Heart right ventricle (tissue), 16 donors: ENCODE data around the gene OLFM1. TPM values are rescaled to one million over a fixed set of nuclear protein-coding genes. Genes with fewer than 3 reads are reported as not detected.

Experiments used
- ATAC-seq, 8 donors: fragments of 200-7000 bp; cut with Tn5 transposase; one replicate each; pipeline ENCODE4 v1.9.1; 2020; ENCODE audit warnings: mild to moderate bottlenecking in 8 of 8, moderate library complexity in 8 of 8, moderate number of reproducible peaks in 1 of 8
- DNase-seq, 2 donors: peaks; one replicate each; pipeline ENCODE4 v3.0.0-alpha.2; 2020
- H3K27ac ChIP-seq, 10 donors: fragments of 200-600 bp; sonication (generic) in 2 of 10; one replicate each; pipeline versions ENCODE4 v1.5.0 to v1.8.0; 2020 to 2022; ENCODE audit warnings: mild to moderate bottlenecking in 3 of 10
- H3K27me3 ChIP-seq, 7 donors: fragments of 200-600 bp; one replicate each; pipeline ENCODE4 v1.8.0; 2021 to 2022; ENCODE audit warnings: mild to moderate bottlenecking in 2 of 7
- H3K36me3 ChIP-seq, 9 donors: fragments of 200-600 bp; sonication (generic) in 1 of 9; one replicate each; pipeline versions ENCODE4 v1.5.0 to v1.8.0; 2020 to 2022; ENCODE audit warnings: mild to moderate bottlenecking in 2 of 9
- H3K4me1 ChIP-seq, 9 donors: fragments of 200-600 bp; sonication (generic) in 1 of 9; one replicate each; pipeline versions ENCODE4 v1.5.0 to v1.8.0; 2020 to 2022; ENCODE audit warnings: mild to moderate bottlenecking in 4 of 9
- H3K4me3 ChIP-seq, 10 donors: fragments of 200-600 bp; sonication (generic) in 2 of 10; one replicate each; pipeline versions ENCODE4 v1.5.0 to v1.8.0; 2020 to 2022; ENCODE audit warnings: mild to moderate bottlenecking in 7 of 10, moderate library complexity in 2 of 10
- H3K9me3 ChIP-seq, 11 donors: fragments of 200-600 bp in 10 of 11; sonication (generic) in 2 of 11; one replicate each; pipeline versions ENCODE4 v1.5.0 to v1.8.0; 2013 to 2022; ENCODE audit warnings: mild to moderate bottlenecking in 2 of 11, control low read depth in 1 of 11, moderate library complexity in 1 of 11
- CTCF ChIP-seq, 9 donors: fragments of 200-600 bp; sonication (generic) in 2 of 9; IDR thresholded peaks; one replicate each; pipeline versions ENCODE4 v1.5.0 to v1.8.0; 2021 to 2022; ENCODE audit warnings: antibody characterized with exemption in 9 of 9, mild to moderate bottlenecking in 5 of 9, moderate library complexity in 1 of 9
- WGBS, 2 donors: extraction: QIAGEN DNeasy Blood & Tissue Kit; methylation state at CpG; one replicate each; pipeline ENCODE4 v1.1.7; 2013; ENCODE audit warnings: inconsistent platforms in 1 of 2; 5-methylcytosine and 5-hydroxymethylcytosine counted together
- intact Hi-C, 10 donors: fragments of 100-400 bp; cut with DNase I; formaldehyde crosslinking; loops; one replicate each; pipeline versions ENCODE4 v1.11.1 to v1.14.2; 2022
- polyA plus RNA-seq, 2 donors: library from polyadenylated mRNA; stranded (reverse); fragments of 200-250 nt; gene quantifications; one replicate each; pipeline ENCODE4 v1.2.3, GENCODE V29; 2013
- total RNA-seq, 10 donors: library from RNA; stranded (reverse); fragmentation: NEBNext Ultra II Directional in 3 of 10; extraction: Animal tissue kit (Norgen Biotek cat#: 25700) in 3 of 10; gene quantifications; one replicate each; pipeline versions ENCODE4 v1.2.1 to v1.2.4, GENCODE V29; 2021 to 2023
- donor health status: Arrhythmogenic right ventricular cardiomyopathy.
- donor health status: ischemic (EF 13 %, LVEDD 7.1; RV severe dilation, severe dysfunction).
- donor health status: healthy with polysubstance abuse.
- donor health status: DM: no; HTN: yes; CAD: no.
- donor health status: DM: no; HTN: no; CAD: no.
- donor health status: ischemic (EF 25% LVEDD 6.9; RV normal size, moderate dysfunction).
- donor health status: ischemic (EF 25% LVEDD 5.7; RV mildly dilated, moderate dysfunction).
- donor health status: healthy.
- donor health status: DM: yes; HTN: yes; CAD: no.
- donor health status: Ischemic cardiomyopathy.
- donor health status: ischemic (EF 35%, LVEDD 5.7; RV mildly dilated, moderate dysfunction).
- donor health status: nonischemic (EF 11% LVEDD 7.7; RV severe dilation, severe dysfunction).
- donor health status: DM: yes; HTN: yes; CAD: no.
- donor health status: PGD.
- donor health status: ischemic (EF 29% LVEDD 5.4; RV normal size, mild dysfunction).
- donor health status: nonischemic (EF 23%, LVEDD 6.1; RV moderate dilation, normal function).

OLFM1 gene
- total and polyA plus RNA-seq, 12 donors: 3.3 to 14.9 (median 6.5) TPM

DNA sequence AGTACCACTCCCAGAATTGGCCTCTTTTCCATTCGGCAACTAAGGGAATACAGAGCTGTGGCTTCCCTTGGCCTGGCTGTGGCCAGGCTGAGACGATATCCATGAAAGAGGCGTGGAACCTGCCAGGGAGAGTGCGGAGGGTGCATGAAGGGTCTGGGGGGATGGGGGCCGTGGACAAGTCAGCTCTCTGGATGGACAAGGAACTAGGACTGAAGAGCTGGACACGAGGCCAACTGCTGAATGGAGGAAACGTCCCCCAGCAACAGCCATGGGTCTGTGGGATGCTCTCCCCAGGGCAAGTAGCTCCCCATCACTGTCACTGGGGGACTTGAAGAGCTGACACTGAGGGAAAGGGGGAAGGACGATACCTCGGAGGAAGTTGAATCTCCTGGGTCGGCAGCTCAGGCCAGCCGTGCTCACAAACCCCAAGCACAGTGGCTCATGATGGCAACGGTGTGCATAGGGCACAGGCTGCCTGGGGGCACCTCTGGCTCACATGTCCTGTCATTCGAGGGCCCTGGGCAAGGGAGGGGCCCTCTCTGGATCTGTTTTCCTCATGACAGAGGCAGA is 4.1 kb upstream of the OLFM1 start:
- H3K27me3 ChIP-seq: peaks cover 12 to 37% (median 17%) of the 10 kb centered on the region in 7 donors
- intact Hi-C loops: loop anchor here in 2 of 10 donors (10.0 kb wide), 3 partner anchors 189 to 309 kb away; no protein-coding TSS in a partner anchor
- H3K4me1 ChIP-seq: peaks cover 8 to 31% (median 27%) of the 10 kb centered on the region in 9 donors
- H3K36me3 ChIP-seq: no peaks in the 10 kb centered on the region
- no peak overlapping the region for H3K27ac ChIP-seq
- ATAC-seq (no peak), DNase-seq (no peak)
- H3K9me3 ChIP-seq: no peaks in the 10 kb centered on the region
- H3K4me3 ChIP-seq: no peak overlapping the region
- no peak for TF ChIP-seq CTCF (IDR thresholded peaks at IDR 0.05)
- 60 to 63% methylated on average over 13 of the region's 13 CpGs for WGBS, 2 donors

DNA sequence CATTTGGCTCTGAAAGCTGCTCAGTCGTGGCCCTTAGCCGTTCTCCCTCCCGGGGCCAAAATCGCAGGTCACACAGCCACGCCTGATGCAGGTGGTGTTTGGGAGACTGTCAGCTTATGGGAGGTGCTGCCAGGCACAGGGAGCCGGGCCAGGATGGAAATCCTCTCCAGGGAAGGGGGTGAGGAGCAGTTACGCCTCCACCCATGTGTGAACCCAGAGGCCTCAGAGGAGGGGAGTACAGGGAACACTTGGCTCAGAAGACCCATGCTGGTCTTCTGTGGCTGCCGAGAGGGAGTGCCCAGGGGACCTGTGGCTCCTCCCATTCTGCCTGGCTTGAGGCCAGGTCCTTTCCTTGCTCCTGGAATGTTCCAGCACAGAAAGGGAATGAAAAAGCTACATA is 3.6 kb upstream of the OLFM1 start:
- Histone ChIP-seq H3K9me3 (no peaks in the 10 kb centered on the region), H3K27me3 (peaks cover 15 to 42% (median 22%) of the 10 kb centered on the region in 7 donors), H3K4me3 (no peak overlapping the region), H3K27ac (no peak overlapping the region), H3K36me3 (no peaks in the 10 kb centered on the region), H3K4me1 (peaks cover 8 to 36% (median 32%) of the 10 kb centered on the region in 9 donors)
- ATAC-seq (no peak), DNase-seq (no peak)
- WGBS, 2 donors: 44 to 50% methylated on average over 8 of the region's 8 CpGs
- intact Hi-C loops: loop anchor here in 3 of 10 donors (2.0 to 10.0 kb wide), 4 partner anchors 189 to 329 kb away; no protein-coding TSS in a partner anchor
- no peak for TF ChIP-seq CTCF (IDR thresholded peaks at IDR 0.05)

DNA sequence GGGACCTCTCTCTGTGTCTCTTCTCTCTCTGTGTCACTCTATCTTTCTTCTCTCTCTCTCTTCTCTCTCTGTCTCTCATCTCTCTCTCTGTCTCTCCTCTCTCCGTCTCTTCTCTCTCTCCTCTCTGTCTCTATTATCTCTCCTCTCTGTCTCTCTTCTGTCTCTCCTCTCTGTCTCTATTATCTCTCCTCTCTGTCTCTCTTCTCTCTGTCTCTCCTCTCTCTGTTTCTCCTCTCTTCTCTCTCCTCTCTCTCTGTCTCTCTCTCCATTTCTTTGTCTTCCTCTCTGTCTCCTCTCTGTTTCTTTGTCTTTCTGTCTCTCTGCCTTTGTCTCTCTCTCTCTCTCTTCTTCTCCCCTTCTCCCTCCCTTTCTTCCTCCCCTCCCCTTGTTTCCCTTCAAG is 3.2 kb upstream of the OLFM1 start:
- no peaks in the 10 kb centered on the region for H3K9me3 ChIP-seq
- peaks cover 8 to 38% (median 33%) of the 10 kb centered on the region in 9 donors for H3K4me1 ChIP-seq
- intact Hi-C loops: loop anchor here in 3 of 10 donors (2.0 to 10.0 kb wide), 4 partner anchors 189 to 329 kb away; no protein-coding TSS in a partner anchor
- no peak overlapping the region for H3K27ac ChIP-seq
- H3K4me3 ChIP-seq: no peak overlapping the region
- WGBS, 2 donors: 72 to 78% methylated on average over 1 of the region's 1 CpG
- DNase-seq: no peak
- no peaks in the 10 kb centered on the region for H3K36me3 ChIP-seq
- H3K27me3 ChIP-seq: peaks cover 15 to 47% (median 26%) of the 10 kb centered on the region in 7 donors
- ATAC-seq: no peak
- no peak for TF ChIP-seq CTCF (IDR thresholded peaks at IDR 0.05)

GRCh38 chr9:135084881-135085760 is 2.3 kb upstream of the OLFM1 start:
- no peak for TF ChIP-seq CTCF (IDR thresholded peaks at IDR 0.05)
- H3K4me3 ChIP-seq: no peak overlapping the region
- H3K27ac ChIP-seq: no peak overlapping the region
- DNase-seq (no peak), ATAC-seq (no peak)
- 74 to 81% methylated on average over 20 of the region's 20 CpGs for WGBS, 2 donors
- peaks cover 15 to 55% (median 35%) of the 10 kb centered on the region in 7 donors for H3K27me3 ChIP-seq
- H3K4me1 ChIP-seq: peaks cover 8 to 39% (median 33%) of the 10 kb centered on the region in 9 donors
- H3K36me3 ChIP-seq: no peaks in the 10 kb centered on the region
- intact Hi-C loops: loop anchor here in 4 of 10 donors (1.0 to 10.0 kb wide), 6 partner anchors 188 to 328 kb away; no protein-coding TSS in a partner anchor
- no peaks in the 10 kb centered on the region for H3K9me3 ChIP-seq
